MV-4-11 (cell line): ENCODE measurements around the gene IL17REL.

ENCODE experiments used
- DNase-seq: peaks from one replicate; lab custom pipeline; 2025; lab: John Stamatoyannopoulos, UW

The IL17REL gene

DNA sequence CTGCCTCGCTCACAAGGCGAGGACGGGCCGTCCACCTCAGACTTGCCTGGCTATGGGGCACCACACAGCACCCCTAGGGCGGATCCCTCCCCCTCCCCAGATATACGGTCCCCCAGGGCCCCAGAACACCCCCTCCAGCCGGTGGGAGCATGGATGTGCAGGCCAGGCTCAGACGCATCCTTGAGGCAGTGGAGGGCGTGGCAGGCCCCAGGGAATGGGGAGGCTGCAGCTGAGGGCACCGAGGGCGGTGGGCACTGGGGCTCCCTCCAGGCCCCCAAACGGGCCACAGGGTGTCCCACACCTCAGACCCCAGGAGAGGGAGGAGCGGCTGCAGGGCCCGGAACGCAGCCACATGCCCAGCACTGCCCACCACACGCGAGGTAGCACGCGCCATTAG is 33.5 kb upstream of the IL17REL start:
- DNase-seq: no peak

DNA sequence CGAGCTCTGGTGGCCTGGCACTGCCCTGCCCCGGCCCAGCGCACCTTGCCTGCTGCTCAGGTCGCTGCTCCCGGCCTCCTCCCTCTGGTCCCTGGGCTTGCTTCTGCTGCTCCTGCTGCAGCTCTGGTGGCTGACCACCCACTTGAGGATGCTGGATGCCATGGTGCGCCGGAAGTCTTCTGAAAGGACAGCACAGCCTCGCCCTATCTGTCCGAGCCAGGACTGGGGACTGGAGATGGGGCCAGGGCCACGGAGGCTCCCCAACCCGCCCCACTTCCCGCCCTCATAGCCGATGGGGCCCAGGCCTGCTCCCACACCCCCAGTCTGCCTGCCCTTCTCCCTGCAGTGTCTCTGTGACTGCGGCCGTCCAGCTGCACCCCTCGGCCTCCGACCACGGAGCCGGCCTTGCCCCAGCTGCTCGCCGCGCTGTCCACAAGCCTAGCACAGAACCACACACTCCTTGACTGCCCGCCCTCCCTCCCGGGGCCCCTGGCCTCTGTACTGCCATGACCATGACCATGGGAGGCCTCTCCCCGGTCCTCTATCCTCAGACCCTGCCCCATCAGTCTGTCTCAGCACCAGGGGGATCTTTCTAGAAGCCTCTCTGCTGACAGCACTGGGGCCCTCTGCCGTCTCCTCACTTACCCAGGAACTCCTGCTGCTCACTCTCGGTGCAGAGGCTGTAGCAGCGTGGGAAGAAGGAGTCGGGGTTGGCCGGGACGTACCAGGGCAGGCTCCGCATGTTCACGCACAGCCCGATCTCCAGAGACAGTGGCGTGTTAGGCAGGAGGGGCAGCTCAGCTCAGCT is 32.9 kb upstream of the IL17REL start:
- DNase-seq: no peak

DNA sequence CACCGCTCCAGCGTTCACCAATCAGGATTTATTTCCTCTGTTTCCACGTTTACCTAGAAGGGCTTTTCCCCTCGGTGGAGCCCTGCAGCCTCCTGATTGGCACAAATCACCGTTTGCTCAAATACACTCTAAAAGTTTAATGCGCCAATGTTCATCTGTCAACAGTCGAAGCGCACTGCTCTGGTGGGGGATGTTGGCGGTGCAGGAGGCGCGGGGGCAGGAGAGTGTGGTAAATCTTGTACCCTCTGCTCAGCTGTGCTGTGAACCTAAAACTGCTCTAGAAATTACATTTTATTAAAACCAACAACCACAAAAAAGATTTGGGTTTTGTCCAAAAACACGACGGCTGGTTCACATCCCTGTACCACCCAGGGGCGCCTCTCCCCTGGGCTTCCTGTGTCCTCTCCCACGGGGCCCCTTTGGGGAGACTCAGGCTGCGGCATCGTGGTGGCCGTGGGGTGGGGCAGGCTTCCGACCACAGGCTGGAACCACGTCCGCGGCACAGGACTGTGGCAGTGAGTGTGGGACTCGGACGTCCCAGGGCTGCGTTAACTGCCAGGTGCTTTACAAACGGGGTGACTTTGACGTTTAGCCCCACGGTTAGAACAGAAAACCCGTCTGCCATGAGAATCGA is 32.0 kb upstream of the IL17REL start:
- DNase-seq: peak; percentile 12

DNA sequence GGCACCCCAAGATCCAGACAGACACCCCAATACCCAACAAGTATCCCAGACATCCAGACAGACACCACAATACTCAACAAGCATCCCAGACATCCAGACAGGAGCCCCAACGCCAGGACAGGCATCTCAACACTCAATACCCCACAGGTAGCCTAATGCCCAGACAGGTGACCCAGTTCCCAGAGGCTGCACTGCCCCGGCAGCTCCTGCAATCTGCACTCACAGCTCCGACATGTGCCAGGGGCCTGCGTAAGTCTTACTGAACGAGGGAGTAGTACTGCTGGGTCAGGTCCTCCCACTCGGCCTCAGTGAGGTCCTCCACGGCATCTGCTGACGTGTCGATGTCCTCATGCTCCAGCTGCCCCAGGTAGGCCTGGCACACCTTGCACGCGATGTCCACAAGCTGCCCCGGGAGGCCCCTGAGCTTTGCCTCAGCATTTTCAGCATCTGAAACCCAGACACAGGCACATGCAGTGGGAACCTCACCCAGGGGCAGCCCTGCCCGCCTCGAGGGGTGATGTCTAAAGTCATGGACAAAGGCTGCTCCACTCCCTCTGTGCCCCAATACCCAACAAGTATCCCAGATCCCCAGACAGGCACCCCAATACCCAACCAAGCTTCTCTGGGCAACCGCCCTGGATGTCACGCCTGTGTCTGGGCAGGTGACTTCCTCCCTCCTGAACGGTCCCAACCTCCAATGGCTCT is 28.9 kb upstream of the IL17REL start:
- no peak for DNase-seq

DNA sequence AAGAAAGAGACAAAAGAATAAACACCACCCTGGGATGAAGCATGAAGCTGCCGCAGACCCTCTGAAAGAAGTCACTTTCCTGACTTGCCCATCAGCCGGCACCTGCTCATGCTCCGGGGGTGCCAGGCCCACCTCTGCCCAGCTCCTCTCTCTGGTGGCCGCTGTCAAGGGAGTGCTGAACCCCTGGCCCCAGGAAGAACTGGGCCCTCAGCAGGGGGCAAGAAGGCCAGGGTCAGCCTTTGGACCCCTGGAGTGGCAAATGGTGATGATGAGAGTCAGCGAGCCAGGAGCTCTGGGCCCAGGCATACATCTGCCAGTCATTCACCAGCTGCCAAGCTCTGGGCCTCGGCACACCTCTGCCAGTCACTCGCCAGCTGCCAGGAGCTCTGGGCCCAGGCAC is 28.2 kb upstream of the IL17REL start:
- no peak for DNase-seq

DNA sequence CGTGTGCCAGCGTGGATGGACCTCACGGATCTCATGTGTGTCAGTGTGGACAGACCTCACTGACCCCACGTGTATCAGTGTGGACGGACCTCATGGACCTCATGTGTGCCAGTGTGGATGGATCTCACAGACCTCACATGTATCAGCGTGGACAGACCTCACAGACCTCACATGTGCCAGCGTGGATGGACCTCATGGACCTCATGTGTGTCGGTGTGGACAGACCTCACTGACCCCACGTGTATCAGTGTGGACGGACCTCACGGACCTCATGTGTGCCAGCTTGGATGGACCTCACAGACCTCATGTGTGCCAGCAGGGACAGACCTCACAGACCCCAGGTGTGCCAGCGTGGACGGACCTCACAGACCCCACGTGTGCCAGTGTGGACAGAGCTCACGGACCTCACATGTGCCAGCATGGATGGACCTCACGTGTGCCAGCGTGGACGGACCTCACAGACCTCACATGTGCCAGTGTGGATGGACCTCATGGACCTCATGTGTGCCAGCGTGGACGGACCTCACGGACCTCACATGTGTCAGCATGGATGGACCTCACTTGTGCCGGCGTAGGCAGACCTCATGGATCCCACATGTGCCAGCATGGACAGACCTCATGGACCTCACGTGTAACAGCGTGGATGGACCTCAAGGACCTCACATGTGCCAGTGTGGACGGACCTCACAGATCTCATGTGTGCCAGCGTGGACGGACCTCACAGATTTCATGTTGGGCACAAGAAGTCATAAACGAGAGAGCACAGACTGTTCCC is 27.3 kb upstream of the IL17REL start:
- no peak for DNase-seq

DNA sequence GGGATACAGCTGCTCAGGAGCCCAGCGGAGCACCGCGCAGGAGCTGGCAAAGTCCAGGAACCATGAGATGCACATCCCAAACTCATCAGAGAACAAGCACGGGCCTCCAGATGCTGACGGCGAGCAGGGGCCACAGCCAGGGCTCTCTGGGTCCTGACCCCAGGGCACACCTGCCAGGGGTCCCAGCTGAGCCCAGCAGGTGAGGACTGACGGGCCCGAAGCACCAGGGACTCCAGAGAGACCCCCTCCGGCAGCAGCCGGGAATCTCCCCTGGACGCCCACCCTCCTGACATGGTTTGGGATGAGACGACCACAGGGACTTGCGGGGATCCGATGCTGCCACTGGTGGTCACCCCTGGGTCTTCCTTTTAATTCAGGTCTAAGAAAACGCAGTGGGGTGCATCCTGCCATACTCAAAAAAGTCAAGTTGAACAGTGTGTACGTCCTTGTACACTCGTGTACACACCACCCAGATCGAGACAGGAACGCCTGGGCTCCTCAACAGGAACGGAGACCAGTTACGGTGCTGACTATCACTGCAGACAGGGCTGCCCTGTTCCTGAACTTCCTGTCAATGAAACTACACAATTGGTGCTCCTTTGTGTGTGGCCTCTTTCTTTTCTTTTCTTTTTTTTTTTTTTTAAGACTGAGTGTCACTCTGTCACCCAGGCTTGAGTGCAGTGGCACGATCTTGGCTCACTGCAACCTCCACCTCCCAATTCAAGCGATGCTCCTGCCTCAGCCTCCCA is 23.6 kb upstream of the IL17REL start:
- DNase-seq: peak; percentile 39

DNA sequence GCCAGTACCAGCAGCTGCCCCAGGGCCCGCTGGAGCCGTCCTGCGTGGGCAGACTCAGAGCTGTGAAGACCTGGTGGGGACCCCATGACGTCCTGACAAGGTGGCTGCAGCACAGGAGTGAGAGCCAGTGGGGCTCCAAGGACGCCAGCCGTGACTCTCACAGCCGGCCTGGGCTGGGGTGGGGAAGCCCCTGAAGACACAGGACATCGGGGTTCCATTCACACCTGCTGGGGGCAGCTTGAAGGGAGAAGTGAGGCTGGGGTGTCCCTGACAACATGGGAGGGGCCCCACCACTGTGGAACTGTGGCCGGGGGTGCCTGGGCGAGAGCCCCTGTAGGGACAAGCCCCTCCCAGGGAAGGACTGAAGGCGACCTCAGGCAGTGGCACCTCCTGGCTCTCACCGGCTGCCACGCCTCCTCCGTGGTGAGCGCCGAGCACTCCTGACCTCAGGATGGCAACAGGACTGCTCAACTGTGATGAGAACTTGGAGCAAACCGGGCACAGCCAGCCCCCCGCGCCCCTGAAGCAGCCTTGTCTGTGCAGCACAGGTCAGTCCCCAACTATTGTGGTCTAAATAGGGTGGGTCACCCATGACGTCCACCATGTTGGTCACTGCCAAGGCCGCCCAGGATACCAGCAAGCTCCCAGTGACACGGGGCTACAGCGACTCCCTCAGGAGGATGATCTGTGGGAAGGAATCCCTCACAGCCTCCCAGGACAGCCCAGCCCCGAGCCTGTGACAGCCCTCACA is 22.7 kb upstream of the IL17REL start:
- DNase-seq: no peak

DNA sequence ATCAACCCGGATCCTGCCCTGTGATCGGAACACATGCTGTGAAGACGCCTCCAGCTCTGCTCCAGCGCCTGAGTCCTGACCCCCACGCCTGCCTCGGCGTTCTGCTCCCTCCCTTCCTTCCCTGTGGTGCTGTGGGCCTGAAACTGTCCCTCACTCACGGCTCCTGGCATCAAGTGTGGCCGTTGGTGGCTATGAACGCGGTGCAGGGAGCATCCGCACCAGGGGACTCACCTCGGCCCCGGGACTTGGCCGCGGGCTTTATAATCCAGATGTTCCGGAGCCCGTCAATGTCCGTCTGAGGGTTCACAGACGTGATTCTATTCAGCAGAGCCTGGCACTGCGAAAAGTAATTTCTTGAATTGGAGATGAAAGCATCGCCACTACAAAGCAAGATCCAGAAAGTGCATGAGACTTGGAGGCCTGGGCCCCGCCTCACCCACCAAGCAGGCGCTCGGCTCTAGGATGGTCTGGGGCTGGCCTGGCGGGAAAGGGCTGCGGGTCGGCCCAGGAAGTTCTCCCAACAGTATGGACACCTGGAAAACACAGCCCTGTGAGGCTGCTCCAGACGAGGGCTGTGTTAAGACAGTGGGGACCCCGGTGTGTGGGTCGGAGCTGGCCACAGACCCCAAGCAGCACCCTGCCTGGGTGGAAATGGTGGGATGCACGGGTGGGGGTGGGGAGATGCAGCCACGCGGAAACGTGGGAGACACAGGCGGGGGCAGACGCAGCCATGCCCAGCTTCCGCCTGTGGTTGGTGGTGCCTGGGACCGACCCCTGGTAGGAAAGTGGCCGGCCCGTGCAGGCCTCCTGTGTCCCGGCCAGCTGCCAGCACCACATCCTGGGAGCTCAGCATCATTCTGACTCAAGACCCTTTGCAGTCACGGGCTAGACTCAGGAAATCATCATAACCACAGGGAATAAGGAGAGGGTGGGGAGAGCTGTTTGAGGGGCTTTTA is 21.8 kb upstream of the IL17REL start:
- DNase-seq: no peak

DNA sequence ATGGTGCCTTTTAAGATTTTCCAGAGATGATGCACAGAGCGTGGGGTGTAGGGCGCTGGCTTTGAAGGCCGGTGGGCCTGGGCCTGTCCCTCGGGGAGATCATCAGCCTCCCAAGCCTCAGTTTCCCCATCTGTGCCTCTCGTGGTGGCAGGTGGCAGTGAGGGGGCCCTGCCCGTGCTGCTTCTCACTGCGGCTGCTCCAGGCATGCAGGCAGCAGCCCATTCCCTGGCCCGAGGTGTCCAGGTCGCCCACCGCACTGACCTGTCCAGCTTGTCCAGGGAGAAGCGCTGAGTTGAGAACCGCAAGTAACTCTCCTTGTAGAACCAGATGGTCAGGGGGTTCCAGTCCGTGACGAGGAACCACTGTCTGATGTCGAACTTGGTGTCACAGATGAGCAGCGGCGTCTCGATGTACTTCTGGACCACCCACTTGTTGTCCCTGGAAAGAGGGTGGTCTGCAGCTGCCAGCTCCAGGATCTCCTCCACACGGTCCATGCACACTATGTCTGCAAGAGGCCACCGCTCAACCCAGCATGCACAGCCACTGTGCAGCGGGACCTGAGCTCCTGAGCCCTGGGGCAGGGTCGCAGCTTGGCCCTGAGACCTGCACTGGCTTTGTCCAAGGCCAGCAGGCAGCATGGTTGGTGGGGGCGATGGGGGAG is 20.5 kb upstream of the IL17REL start:
- DNase-seq: no peak

DNA sequence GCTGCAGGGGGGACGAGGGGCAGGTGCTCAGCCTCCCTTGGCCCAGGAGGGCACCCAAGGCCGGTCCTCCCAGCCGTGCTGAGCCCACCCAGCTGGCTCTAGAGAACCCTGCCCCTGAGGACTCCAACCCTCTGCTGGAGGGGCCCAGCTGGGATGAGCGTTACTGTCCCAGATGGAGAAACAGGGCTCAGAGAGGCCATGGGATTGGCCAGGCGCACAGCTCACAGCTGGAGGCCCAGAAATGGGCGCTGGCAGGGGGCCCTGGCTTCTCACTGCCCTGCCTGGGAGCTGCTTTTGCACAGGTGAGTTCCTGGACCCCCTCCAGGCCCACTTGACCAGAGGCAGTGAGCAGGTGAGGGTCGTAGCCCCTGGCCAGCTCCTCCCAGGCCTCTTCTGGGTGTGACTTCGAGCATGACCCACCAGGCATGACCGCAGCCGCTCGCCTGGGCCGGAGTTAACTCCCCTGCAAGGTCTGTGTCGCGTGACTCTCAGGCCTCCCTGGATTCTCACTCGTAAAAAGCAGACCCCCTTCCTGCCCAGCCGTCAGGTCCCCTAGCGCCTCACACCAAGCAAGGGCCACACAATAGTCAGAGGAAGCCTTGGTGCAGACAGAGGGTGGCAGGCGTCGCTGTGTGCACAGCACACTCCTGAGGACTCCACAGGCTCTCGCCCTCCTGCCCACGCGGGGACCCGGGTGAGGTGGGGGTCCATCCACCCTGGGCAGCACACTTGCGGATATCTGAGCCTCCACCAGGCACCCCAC is 19.7 kb upstream of the IL17REL start:
- DNase-seq: no peak

DNA sequence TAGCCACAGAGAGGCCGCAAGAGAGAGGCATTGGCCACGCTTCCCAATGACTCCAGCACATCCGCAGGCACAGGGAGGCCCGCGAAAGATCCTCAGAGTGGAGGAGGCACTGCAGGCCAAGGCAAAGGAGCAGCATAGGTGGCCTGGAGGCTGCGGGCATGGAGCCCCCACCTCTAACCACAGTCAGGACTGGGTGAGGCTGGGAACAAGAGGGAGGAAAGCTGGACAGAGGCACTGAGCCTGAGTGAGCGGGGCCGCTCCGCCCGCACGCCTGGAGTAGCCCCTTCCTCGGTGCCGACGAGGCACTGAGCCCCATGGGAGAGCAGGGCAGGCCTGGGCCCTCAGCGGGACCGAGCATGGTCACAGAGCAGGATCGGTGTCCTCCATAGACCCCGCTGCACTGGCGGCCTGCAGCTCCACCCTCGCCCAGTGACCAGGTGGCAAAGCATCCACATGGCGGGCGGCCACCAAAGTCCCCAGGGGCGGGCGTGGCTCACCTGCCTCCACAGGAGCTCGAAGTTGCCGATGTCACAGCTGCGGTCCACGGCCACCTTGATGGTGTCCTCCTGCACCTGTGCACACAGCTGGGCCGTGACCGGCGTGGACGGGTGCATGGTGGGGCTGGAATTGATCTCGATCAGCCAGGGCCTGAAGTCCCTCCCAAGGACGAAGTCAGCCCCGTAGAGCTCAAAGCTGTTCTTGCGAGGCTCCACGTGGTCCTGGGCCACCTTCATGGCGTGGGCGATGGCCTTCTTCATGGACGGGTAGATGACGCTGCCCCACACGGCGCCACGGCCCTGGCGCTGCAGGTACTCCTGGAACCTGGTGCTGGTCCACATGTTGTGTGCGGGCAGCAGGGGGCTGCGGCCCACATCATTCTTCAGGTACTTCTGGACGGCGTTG is 18.9 kb upstream of the IL17REL start:
- DNase-seq: no peak

DNA sequence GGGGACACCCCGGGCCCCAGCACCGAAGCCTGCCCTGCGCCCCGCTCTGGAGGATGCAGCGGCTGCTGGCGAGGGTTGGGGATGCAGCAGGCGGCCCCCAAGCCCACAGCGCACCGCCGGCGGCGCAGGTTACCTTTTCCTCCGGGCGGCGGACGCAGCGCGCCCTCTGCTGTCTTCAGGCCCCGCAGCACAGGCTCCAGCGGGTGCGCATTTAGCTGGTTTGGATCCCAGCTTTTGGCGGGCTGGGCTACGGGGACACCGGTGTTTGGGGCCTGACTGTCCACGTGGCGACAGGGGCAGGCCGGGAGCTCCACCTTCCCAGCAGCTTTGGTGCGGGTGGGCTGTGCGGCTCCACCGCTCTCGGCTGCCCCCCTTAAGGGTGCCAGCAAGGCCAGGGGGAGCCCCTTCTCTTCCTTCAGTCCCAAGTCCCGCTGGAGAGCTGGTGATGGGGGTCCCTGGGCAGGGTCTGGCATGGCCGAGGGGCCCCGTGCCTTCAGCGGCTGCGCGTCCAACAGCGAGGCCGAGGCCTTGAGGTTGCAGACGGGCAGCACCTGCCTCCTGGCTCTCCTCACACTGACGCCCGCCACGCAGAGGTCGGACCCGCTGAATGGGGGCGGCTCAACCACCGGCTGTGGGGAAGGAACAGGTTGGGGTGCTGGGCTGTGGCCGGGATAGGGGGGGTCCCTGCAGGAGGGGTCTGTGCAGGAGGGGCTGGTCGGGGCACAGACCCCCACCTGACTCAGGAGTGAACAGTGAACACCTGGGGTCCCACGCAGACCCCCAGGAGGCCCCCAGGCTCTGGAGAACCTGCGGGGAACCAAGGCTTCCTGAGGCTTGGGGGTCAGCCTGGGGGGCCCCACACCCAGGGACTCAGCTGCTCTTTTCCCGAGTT is 18.0 kb upstream of the IL17REL start:
- no peak for DNase-seq

DNA sequence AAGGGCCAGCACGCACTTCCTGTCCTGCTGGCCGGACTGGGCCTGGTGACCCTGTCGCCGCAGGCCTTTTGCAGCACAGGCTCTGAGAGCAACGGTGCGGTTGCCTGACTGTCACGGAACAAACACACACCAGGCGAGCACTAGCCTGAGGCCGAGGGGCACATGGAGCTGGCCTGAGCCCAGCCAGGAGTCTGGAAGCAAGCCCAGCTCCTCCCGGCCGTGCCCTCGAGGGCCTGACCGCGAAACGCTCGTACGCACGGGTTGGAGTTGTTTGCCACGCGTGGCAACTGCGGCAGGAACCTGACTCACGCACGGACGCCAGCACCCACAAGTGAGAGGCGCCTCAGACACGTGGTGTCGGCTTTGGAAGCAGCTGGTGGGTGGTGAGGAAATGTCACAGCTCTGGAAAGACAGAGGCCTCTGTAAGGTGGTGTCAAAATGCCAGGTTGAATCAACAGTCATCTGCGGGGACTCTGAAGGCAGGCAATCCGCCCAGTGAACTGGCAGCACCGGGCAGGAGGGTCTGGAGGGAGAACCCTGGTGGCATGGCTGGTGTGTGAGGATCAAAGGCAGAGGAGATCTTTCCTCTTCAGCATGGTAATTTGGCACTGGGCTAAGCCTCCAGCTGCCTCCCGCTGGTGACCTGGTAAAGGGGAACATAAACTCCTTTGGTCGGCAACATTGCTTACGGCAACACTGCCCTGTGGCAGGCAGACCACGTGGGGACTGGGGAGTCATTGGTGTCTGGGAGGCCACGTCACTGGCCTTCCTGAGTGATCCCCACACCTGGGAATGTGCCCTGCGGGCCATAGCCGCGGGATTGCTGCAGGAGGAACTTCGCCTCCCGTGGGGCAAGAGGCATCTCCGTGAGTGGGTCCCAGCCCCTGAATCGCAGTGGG is 15.3 kb upstream of the IL17REL start:
- DNase-seq: peak; percentile 75

DNA sequence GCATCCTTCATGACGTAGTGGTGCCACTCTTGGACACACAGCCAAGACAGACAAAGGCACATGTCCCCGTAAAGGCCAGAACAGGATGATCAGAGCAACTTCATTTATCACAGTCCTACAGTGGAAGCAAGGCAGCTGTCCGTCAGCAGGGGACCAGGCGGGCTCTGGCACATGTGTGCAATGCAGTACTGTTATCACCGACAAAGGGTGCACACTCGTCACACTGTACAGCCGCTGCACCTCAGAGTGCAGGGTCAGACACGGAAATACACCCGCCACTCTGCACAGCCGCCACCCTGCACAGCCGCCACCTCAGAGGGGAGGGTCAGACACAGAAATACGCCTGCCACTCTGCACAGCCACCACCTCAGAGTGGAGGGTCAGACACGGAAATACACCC is 13.4 kb upstream of the IL17REL start:
- no peak for DNase-seq
